CD4-positive, CD25-positive, alpha-beta regulatory T cell (primary cell): ENCODE data around the gene KIF17. TPM values are rescaled to one million over a fixed set of nuclear protein-coding genes. Genes with fewer than 3 reads are reported as not detected.
"Not testable (repeated sequence)": the region's sequence is repeated elsewhere in the genome, so short reads cannot be mapped to it uniquely, and the experiment has no call there.

Experiments used
- ATAC-seq, 2 donors: fragments of 150-1000 bp; cut with Tn5 transposase; one replicate each; pipeline ENCODE4 v1.10.0; 2021; ENCODE audit warnings: low read depth in 2 of 2, moderate number of reproducible peaks in 2 of 2, moderate library complexity in 1 of 2
- DNase-seq, 3 donors: peaks; one replicate each; pipeline versions ENCODE4 v3.0.0 to v3.0.0-alpha.2; 2012 to 2022; ENCODE audit warnings: mixed read lengths in 1 of 3
- H3K27ac ChIP-seq: one replicate; pipeline ENCODE4 v1.7.0; 2013; ENCODE audit warnings: mild to moderate bottlenecking, low read length; ENCODE audit not compliant: insufficient read depth, poor library complexity, severe bottlenecking
- H3K27me3 ChIP-seq: one replicate; pipeline ENCODE4 v1.7.0; 2013; ENCODE audit warnings: low read length; ENCODE audit not compliant: control insufficient read depth, insufficient read depth
- H3K36me3 ChIP-seq: one replicate; pipeline ENCODE4 v1.7.0; 2013; ENCODE audit warnings: mild to moderate bottlenecking, low read length, moderate library complexity; ENCODE audit not compliant: control insufficient read depth, insufficient read depth
- H3K4me1 ChIP-seq: 2 replicates; pipeline ENCODE4 v1.7.0; 2013; ENCODE audit warnings: mild to moderate bottlenecking, low read length; ENCODE audit not compliant: insufficient read depth, control insufficient read depth, poor library complexity, severe bottlenecking
- H3K4me3 ChIP-seq: one replicate; pipeline ENCODE4 v1.7.0; 2013; ENCODE audit warnings: low read depth, mild to moderate bottlenecking, low read length, moderate library complexity
- H3K9me3 ChIP-seq, 2 experiments: 1 replicate in 1 of 2; 2 replicates in 1 of 2; pipeline ENCODE4 v1.7.0; 2013; ENCODE audit warnings: low read length in 2 of 2, mild to moderate bottlenecking in 1 of 2, moderate library complexity in 1 of 2; ENCODE audit not compliant: control insufficient read depth in 2 of 2
- H3K27ac Mint-ChIP-seq, 3 donors: one replicate each; pipeline ENCODE4 v1.8.0; 2020 to 2022; ENCODE audit warnings: mild to moderate bottlenecking in 3 of 3, mixed read lengths in 3 of 3, moderate library complexity in 2 of 3
- H3K27me3 Mint-ChIP-seq: one replicate; pipeline ENCODE4 v1.8.0; 2022; ENCODE audit warnings: mild to moderate bottlenecking, mixed read lengths
- H3K36me3 Mint-ChIP-seq: one replicate; pipeline ENCODE4 v1.8.0; 2020; ENCODE audit warnings: mixed read lengths
- H3K4me1 Mint-ChIP-seq, 4 donors: one replicate each; pipeline ENCODE4 v1.8.0; 2020 to 2022; ENCODE audit warnings: mixed read lengths in 4 of 4, mild to moderate bottlenecking in 1 of 4
- H3K4me3 Mint-ChIP-seq, 4 donors: one replicate each; pipeline ENCODE4 v1.8.0; 2020 to 2022; ENCODE audit warnings: mild to moderate bottlenecking in 4 of 4, mixed read lengths in 4 of 4, moderate library complexity in 3 of 4
- H3K9me3 Mint-ChIP-seq, 7 donors: one replicate each; pipeline ENCODE4 v1.8.0; 2020 to 2022; ENCODE audit warnings: mixed read lengths in 7 of 7, mild to moderate bottlenecking in 3 of 7, moderate library complexity in 2 of 7
- polyA plus RNA-seq, 4 donors: library from polyadenylated mRNA; unstranded; fragments of 300-500 nt; fragmentation: Illumina TruSeq; gene quantifications; one replicate each; pipeline ENCODE4 v1.2.3, GENCODE V29; 2021
- total RNA-seq: library from RNA; stranded (reverse); gene quantifications from one replicate; pipeline ENCODE4 v1.2.3, GENCODE V29; 2022

The KIF17 gene
- total and polyA plus RNA-seq, 5 donors from 2014 or later: not detected

DNA sequence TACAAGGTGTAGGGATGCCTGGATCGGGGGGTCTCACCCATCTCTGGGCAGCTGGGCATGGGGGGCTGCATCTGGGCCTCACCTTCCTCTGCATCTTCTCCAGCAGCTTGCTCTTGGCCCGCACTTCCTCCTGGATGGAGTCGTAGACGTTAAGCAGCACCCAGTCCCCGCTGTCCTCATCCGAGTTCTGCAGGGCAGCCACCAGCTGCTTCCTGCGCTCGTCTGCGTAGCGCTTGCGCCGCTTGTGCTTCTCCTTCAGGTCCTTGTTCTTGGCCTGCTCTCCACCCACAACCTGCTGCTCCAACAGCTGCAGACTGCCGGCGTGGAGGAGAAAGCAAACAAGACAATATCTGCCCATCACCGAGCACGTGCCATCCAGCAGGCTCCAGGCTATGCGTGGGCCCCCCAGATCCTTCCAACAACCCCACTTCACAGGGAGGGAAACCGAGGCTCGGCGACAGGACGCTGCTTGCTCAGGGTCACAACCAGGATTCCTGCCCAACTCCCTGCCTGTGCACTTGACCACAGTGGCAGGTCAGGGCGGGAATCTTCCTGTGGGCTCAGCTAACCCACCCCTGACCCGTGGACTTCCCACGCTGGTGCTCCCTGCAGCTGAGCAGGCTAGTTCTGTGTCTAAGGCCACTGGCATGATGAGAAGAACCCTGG, 35.1 kb downstream of the KIF17 start:
- Histone ChIP-seq H3K9me3 (no peaks in the 10 kb centered on the region), H3K27me3 (peaks cover 1% of the 10 kb centered on the region), H3K27ac (no peak overlapping the region), H3K4me1 (peaks cover 7% of the 10 kb centered on the region), H3K4me3 (no peak overlapping the region), H3K36me3 (no peaks in the 10 kb centered on the region)
- H3K4me3 Mint-ChIP-seq: no peak overlapping the region
- H3K36me3 Mint-ChIP-seq: no peaks in the 10 kb centered on the region
- H3K9me3 Mint-ChIP-seq: peaks cover 0 to 3% (median under 1%) of the 10 kb centered on the region in 7 donors
- peaks cover 0 to 7% (median 3%) of the 10 kb centered on the region in 4 donors for H3K4me1 Mint-ChIP-seq
- DNase-seq: peak in 1 of 3 donors; percentile 13
- H3K27ac Mint-ChIP-seq: no peak overlapping the region
- ATAC-seq: no peak
- H3K27me3 Mint-ChIP-seq: peaks cover 30% of the 10 kb centered on the region

DNA sequence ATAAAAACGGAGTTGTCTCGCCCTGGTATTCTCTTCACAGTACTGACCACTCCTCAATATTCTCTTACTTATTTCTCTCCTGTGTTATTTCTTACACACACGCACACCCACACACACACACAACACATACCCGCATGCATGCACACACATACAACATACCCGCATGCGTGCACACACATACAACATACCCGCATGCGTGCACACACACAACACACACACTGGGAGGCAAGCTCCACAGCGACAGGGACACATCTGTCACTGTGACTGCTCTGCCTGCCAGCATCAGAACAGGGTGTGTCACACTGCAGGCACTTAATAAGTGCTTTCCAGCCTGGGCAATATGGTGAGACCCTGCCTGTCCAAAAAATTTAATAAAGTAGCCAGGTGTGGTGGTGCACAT, 35.8 kb downstream of the KIF17 start:
- DNase-seq: no peak

DNA sequence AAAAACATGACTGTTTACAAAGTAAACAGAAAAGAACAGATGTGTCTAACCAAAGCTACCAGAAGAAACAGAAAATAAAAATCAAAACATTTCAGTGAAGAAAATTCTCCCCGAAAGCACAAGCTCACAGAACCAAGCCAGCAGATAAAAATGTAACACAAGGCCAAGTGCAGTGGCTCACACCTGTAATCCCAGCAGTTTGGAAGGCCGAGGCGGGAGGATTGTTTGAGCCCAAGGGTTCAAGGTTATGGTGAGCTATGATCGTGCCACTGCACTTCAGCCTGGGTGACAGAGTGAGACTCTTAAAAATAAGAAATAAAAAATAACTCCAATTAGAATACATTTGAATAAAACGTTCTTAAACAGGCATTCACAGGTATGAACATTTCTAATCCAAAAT, 37.5 kb downstream of the KIF17 start:
- Histone ChIP-seq H3K27me3 (peaks cover 2% of the 10 kb centered on the region), H3K4me3 (no peak overlapping the region), H3K9me3 (no peaks in the 10 kb centered on the region), H3K27ac (no peak overlapping the region), H3K4me1 (peaks cover 7% of the 10 kb centered on the region), H3K36me3 (no peaks in the 10 kb centered on the region)
- Mint-ChIP-seq H3K9me3 (peaks cover 0 to 5% (median 2%) of the 10 kb centered on the region in 7 donors), H3K4me1 (peaks cover 0 to 7% (median 3%) of the 10 kb centered on the region in 4 donors), H3K27me3 (peaks cover 37% of the 10 kb centered on the region), H3K27ac (peak overlapping the region in 1 of 3 donors; percentile 74), H3K36me3 (no peaks in the 10 kb centered on the region), H3K4me3 (no peak overlapping the region)
- DNase-seq: no peak
- ATAC-seq: no peak

More for the DNA sequence above, 35.8 kb downstream of the KIF17 start:
- no peaks in the 10 kb centered on the region for H3K36me3 ChIP-seq
- Mint-ChIP-seq H3K27me3 (peaks cover 31% of the 10 kb centered on the region), H3K4me3 (no peak overlapping the region), H3K27ac (no peak overlapping the region), H3K4me1 (peaks cover 0 to 7% (median 3%) of the 10 kb centered on the region in 4 donors), H3K9me3 (peaks cover 0 to 5% (median 1%) of the 10 kb centered on the region in 7 donors), H3K36me3 (no peaks in the 10 kb centered on the region)
- H3K27me3 ChIP-seq: peaks cover 2% of the 10 kb centered on the region
- peaks cover 7% of the 10 kb centered on the region for H3K4me1 ChIP-seq
- no peak overlapping the region for H3K4me3 ChIP-seq
- H3K27ac ChIP-seq: no peak overlapping the region
- no peaks in the 10 kb centered on the region for H3K9me3 ChIP-seq
- no peak for ATAC-seq

- H3K9me3 ChIP-seq: no peaks in the 10 kb centered on the region
- H3K27me3 ChIP-seq: peaks cover 2% of the 10 kb centered on the region
- Mint-ChIP-seq H3K9me3 (peaks cover 0 to 5% (median 2%) of the 10 kb centered on the region in 7 donors), H3K4me3 (peak overlapping the region in 1 of 4 donors; percentile 56), H3K36me3 (no peaks in the 10 kb centered on the region), H3K27ac (peak overlapping the region in 1 of 3 donors; percentile 86), H3K27me3 (peaks cover 39% of the 10 kb centered on the region), H3K4me1 (peaks cover 0 to 7% (median 3%) of the 10 kb centered on the region in 4 donors)
- peaks cover 7% of the 10 kb centered on the region for H3K4me1 ChIP-seq
- ATAC-seq (peak in 1 of 2 donors; percentile 25), DNase-seq (peak in 1 of 3 donors; percentile 63)
- H3K36me3 ChIP-seq: no peaks in the 10 kb centered on the region
- H3K27ac ChIP-seq: no peak overlapping the region
- H3K4me3 ChIP-seq: no peak overlapping the region
Observed at GRCh38 chr1:20678599-20678998, 39.2 kb downstream of the KIF17 start.

DNA sequence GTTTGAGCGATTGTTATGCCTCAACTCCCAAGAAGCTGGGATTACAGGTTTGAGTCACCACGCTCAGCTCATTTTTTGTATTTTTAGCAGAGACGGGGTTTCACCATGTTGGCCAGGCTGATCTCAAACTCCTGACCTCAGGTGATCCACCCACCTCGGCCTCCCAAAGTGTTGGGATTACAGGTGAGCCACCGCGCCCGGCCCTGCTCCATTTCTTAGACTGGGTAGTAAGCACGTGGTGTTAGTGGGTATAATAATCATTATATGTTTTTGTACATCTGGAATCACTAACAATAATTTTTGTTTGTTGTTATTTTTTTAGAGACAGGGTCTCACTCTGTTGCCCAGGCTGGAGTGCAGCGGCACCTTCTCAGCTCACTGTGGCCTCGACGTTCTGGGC, 44.2 kb downstream of the KIF17 start:
- not testable (repeated sequence) for H3K27me3 ChIP-seq, H3K4me1 Mint-ChIP-seq, DNase-seq, H3K27ac Mint-ChIP-seq, H3K9me3 ChIP-seq, H3K9me3 Mint-ChIP-seq, H3K27ac ChIP-seq, H3K4me3 Mint-ChIP-seq, H3K36me3 Mint-ChIP-seq, H3K36me3 ChIP-seq, H3K4me3 ChIP-seq, H3K4me1 ChIP-seq, ATAC-seq
- H3K27me3 Mint-ChIP-seq: peaks cover 23% of the 10 kb centered on the region

GRCh38 chr1:20672265-20672632, 45.6 kb downstream of the KIF17 start:
- no peak overlapping the region for H3K4me3 ChIP-seq
- no peak overlapping the region for H3K4me3 Mint-ChIP-seq
- no peaks in the 10 kb centered on the region for H3K36me3 Mint-ChIP-seq

DNA sequence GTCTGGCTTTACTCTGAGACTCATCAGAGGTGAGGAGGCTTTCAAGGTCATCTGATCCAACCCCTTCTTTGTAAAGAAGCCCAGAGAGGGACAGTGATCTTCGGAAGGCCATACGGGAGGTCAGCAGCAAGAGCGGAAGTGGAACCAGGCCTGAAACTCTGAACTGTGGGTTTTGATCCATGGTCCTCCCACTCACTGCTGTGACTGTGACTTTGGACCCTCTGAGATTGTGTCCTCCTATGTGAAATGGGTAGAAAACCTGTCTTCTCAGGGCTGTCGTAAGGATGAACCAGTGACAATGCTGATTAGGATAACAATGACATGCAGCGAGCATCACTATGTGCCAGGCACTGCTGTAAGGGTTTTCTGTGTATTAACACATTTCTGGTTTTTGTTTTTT, 46.9 kb downstream of the KIF17 start:
- no peaks in the 10 kb centered on the region for H3K36me3 Mint-ChIP-seq
- Histone ChIP-seq H3K27me3 (peaks cover 3% of the 10 kb centered on the region), H3K27ac (no peak overlapping the region), H3K4me3 (no peak overlapping the region), H3K36me3 (no peaks in the 10 kb centered on the region), H3K9me3 (no peaks in the 10 kb centered on the region), H3K4me1 (no peaks in the 10 kb centered on the region)
- peaks cover 0 to 2% (median 0%) of the 10 kb centered on the region in 7 donors for H3K9me3 Mint-ChIP-seq
- H3K27ac Mint-ChIP-seq: no peak overlapping the region
- no peak for DNase-seq
- peaks cover 7% of the 10 kb centered on the region for H3K27me3 Mint-ChIP-seq
- H3K4me3 Mint-ChIP-seq: no peak overlapping the region
- peaks cover 0 to 5% (median 2%) of the 10 kb centered on the region in 4 donors for H3K4me1 Mint-ChIP-seq
- ATAC-seq: no peak

More at GRCh38 chr1:20672265-20672632, 45.6 kb downstream of the KIF17 start:
- Histone ChIP-seq H3K9me3 (no peaks in the 10 kb centered on the region), H3K36me3 (no peaks in the 10 kb centered on the region), H3K4me1 (no peaks in the 10 kb centered on the region), H3K27ac (no peak overlapping the region), H3K27me3 (peaks cover 3% of the 10 kb centered on the region)
- H3K27ac Mint-ChIP-seq: no peak overlapping the region
- peaks cover 13% of the 10 kb centered on the region for H3K27me3 Mint-ChIP-seq
- H3K9me3 Mint-ChIP-seq: peaks cover 0 to 2% (median 0%) of the 10 kb centered on the region in 7 donors
- ATAC-seq (no peak), DNase-seq (no peak)
- H3K4me1 Mint-ChIP-seq: no peaks in the 10 kb centered on the region

DNA sequence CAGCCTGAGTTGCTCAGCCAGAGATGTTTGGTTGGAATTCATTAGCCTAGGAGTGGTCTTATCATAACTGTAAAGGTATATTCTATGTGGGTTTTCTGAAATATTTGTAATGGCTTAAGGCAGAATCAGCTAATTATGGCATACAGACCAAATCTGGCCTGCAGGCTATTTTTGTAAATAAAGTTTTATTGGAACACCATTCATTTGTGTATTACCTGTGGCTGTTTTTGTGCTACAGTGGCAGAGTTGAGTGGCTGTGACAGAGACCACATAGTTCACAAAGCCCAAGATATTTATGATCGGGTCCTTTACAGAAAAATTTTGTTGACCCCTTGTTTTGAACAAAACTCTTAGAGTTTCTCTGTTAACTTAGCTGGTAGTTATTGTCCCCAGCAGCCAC, 49.2 kb downstream of the KIF17 start:
- Mint-ChIP-seq H3K27ac (no peak overlapping the region), H3K36me3 (no peaks in the 10 kb centered on the region), H3K27me3 (no peaks in the 10 kb centered on the region), H3K4me1 (peaks cover 0 to 5% (median 2%) of the 10 kb centered on the region in 4 donors), H3K4me3 (peak overlapping the region in 1 of 4 donors; percentile 12), H3K9me3 (peaks cover 0 to 2% (median 0%) of the 10 kb centered on the region in 7 donors)
- H3K36me3 ChIP-seq: no peaks in the 10 kb centered on the region
- H3K27me3 ChIP-seq: peaks cover 3% of the 10 kb centered on the region
- no peak overlapping the region for H3K4me3 ChIP-seq
- ATAC-seq (no peak), DNase-seq (no peak)
- no peaks in the 10 kb centered on the region for H3K9me3 ChIP-seq
- H3K27ac ChIP-seq: no peak overlapping the region
- no peaks in the 10 kb centered on the region for H3K4me1 ChIP-seq
